ENCODE measurements around the gene RPTOR.

RPTOR gene

GRCh38 chr17:80833952-80834892 is 289.6 kb downstream of the RPTOR start:
- H3K27ac ChIP-seq (ENCODE audit: low read length): peak overlapping the region; percentile 99
- no peak overlapping the region for H2AFZ ChIP-seq (ENCODE audit: low read depth, low read length)
- peaks cover 8% of the 10 kb centered on the region; the same call in 1 of the 2 replicates for H3K79me2 ChIP-seq (ENCODE audit: insufficient read depth, low read length)
- TF ChIP-seq EZH2 (IDR thresholded peaks at IDR 0.05; ENCODE audit: borderline replicate concordance, low read depth, low read length, severe bottlenecking): no peak
- H3K36me3 ChIP-seq (ENCODE audit: insufficient read depth, low read length): peaks cover 38% of the 10 kb centered on the region
- no peak for ATAC-seq (ENCODE audit: insufficient read depth, low read depth)
- H3K27me3 ChIP-seq (ENCODE audit: insufficient read depth, low read length, poor library complexity): no peaks in the 10 kb centered on the region
- H3K4me2 ChIP-seq (ENCODE audit: insufficient read depth, low read length): peak overlapping the region; percentile 77
- peak overlapping the region in 1 of 2 experiments; percentile 58; a peak in 1 of 4 replicates for H3K4me3 ChIP-seq (ENCODE audit: low read depth in 1 of 2, low read length in 2 of 2)
- H3K9me3 ChIP-seq (ENCODE audit: insufficient read depth, low read length, severe bottlenecking): no peaks in the 10 kb centered on the region
- H4K20me1 ChIP-seq (ENCODE audit: insufficient read depth, low read length): no peaks in the 10 kb centered on the region
- H3K4me1 ChIP-seq (ENCODE audit: insufficient read depth, low read length): peaks cover 34% of the 10 kb centered on the region
- peak overlapping the region; percentile 81 for H3K9ac ChIP-seq (ENCODE audit: low read depth, low read length)
- DNase-seq: no peak

- DNase-seq (no peak), ATAC-seq (ENCODE audit: insufficient read depth, low read depth) (no peak)
- Histone ChIP-seq H3K4me1 (ENCODE audit: insufficient read depth, low read length) (peaks cover 34% of the 10 kb centered on the region), H3K9me3 (ENCODE audit: insufficient read depth, low read length, severe bottlenecking) (no peaks in the 10 kb centered on the region), H3K4me3 (ENCODE audit: low read depth in 1 of 2, low read length in 2 of 2) (no peak overlapping the region), H2AFZ (ENCODE audit: low read depth, low read length) (no peak overlapping the region), H3K4me2 (ENCODE audit: insufficient read depth, low read length) (no peak overlapping the region), H3K9ac (ENCODE audit: low read depth, low read length) (no peak overlapping the region), H3K27me3 (ENCODE audit: insufficient read depth, low read length, poor library complexity) (no peaks in the 10 kb centered on the region), H4K20me1 (ENCODE audit: insufficient read depth, low read length) (no peaks in the 10 kb centered on the region), H3K79me2 (ENCODE audit: insufficient read depth, low read length) (peaks cover 8% of the 10 kb centered on the region; the same call in 1 of the 2 replicates), H3K36me3 (ENCODE audit: insufficient read depth, low read length) (peaks cover 41% of the 10 kb centered on the region), H3K27ac (ENCODE audit: low read length) (peak overlapping the region; percentile 99; the same call in 1 of the 2 replicates)
- TF ChIP-seq, protein P1, sequence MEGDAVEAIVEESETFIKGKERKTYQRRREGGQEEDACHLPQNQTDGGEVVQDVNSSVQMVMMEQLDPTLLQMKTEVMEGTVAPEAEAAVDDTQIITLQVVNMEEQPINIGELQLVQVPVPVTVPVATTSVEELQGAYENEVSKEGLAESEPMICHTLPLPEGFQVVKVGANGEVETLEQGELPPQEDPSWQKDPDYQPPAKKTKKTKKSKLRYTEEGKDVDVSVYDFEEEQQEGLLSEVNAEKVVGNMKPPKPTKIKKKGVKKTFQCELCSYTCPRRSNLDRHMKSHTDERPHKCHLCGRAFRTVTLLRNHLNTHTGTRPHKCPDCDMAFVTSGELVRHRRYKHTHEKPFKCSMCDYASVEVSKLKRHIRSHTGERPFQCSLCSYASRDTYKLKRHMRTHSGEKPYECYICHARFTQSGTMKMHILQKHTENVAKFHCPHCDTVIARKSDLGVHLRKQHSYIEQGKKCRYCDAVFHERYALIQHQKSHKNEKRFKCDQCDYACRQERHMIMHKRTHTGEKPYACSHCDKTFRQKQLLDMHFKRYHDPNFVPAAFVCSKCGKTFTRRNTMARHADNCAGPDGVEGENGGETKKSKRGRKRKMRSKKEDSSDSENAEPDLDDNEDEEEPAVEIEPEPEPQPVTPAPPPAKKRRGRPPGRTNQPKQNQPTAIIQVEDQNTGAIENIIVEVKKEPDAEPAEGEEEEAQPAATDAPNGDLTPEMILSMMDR (IDR thresholded peaks at IDR 0.05; ENCODE audit: borderline replicate concordance, extremely low read depth, low read length, poor library complexity, severe bottlenecking): no peak
- TF ChIP-seq EZH2 (IDR thresholded peaks at IDR 0.05; ENCODE audit: borderline replicate concordance, low read depth, low read length, severe bottlenecking): no peak
Measured at GRCh38 chr17:80834893-80835275, 290.2 kb downstream of the RPTOR start.

DNA sequence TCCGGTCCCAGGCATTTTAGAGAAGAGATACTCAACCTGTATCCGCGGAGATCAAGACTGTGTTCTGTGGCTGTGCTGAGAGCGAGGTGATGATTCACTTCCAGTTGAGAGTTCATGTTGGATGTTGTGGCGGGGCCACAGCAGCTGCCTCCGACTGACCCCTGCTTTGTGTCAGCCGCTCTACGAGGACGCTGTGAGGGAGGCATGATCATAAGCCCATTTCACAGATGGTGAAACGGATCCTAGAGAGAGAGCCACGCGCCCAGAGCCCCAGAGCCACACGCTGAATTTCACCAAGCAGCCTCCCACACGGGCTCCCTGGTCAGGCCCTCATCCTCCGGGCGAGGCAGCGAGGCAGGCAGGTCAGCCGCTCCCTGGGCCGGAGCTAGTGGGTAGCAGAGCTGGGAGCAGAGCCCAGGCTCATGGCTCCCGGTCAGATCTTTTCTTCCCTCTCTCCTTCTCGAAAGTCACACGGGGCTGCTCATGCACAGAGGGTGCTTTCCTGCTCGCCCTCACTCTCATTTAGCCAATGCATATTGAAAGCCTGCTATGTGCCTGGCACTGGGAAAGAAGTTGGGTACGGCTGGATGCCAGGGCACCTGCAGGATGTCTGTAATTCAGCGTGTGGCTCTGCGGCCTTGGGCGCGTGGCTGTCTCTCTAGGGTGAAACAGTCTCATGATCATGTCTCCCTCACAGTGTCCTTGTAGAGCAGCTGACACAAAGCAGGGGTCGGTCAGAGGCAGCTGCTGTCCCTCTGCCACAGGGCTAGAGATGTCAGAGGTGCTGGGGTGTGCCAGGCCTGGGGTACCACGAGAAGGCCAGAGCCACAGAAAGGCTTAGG is 291.4 kb downstream of the RPTOR start:
- H3K27me3 ChIP-seq (ENCODE audit: insufficient read depth, low read length, poor library complexity): no peaks in the 10 kb centered on the region
- H3K4me1 ChIP-seq (ENCODE audit: insufficient read depth, low read length): peaks cover 32% of the 10 kb centered on the region
- DNase-seq: no peak
- no peak for ATAC-seq (ENCODE audit: insufficient read depth, low read depth)
- no peaks in the 10 kb centered on the region for H3K9me3 ChIP-seq (ENCODE audit: insufficient read depth, low read length, severe bottlenecking)
- H3K27ac ChIP-seq (ENCODE audit: low read length): peak overlapping the region; percentile 25; the same call in 1 of the 2 replicates
- no peaks in the 10 kb centered on the region for H4K20me1 ChIP-seq (ENCODE audit: insufficient read depth, low read length)
- H3K4me2 ChIP-seq (ENCODE audit: insufficient read depth, low read length): no peak overlapping the region
- peaks cover 8% of the 10 kb centered on the region; the same call in 1 of the 2 replicates for H3K79me2 ChIP-seq (ENCODE audit: insufficient read depth, low read length)
- no peak overlapping the region for H3K4me3 ChIP-seq (ENCODE audit: low read depth in 1 of 2, low read length in 2 of 2)
- H2AFZ ChIP-seq (ENCODE audit: low read depth, low read length): no peak overlapping the region
- H3K36me3 ChIP-seq (ENCODE audit: insufficient read depth, low read length): peaks cover 48% of the 10 kb centered on the region
- H3K9ac ChIP-seq (ENCODE audit: low read depth, low read length): 0 out of 2 replicates have a peak overlapping the region, but pooled peaks have one; percentile 1
- no peak for TF ChIP-seq EZH2 (IDR thresholded peaks at IDR 0.05; ENCODE audit: borderline replicate concordance, low read depth, low read length, severe bottlenecking)
- TF ChIP-seq, protein P1 (IDR thresholded peaks at IDR 0.05; ENCODE audit: borderline replicate concordance, extremely low read depth, low read length, poor library complexity, severe bottlenecking): no peak
